Kasumi-1 (cell line): ENCODE measurements around the gene CFHR2.

ENCODE experiments used
- DNase-seq, 2 experiments: peaks; one replicate each; lab custom pipeline; 2025; lab: John Stamatoyannopoulos, UW

The CFHR2 gene

DNA sequence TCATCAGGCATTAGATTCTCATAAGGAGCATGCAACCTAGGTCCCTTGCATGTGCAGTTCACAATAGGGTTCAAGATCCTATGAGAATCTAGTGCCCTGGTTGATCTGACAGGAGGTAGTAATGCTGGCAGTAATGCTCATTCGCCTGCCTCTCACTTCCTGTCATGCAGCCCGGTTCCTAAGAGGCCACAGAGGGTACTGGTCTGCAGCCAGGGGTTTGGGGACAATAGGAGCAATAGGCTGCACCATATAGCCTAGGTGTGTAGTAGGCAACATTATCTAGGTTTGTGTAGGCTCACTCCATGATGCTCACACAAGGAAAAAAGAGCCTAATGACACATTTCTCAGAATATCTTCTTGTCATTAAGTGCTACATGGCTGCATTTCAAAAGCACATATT, 59.6 kb downstream of the CFHR2 start:
- no peak for DNase-seq

DNA sequence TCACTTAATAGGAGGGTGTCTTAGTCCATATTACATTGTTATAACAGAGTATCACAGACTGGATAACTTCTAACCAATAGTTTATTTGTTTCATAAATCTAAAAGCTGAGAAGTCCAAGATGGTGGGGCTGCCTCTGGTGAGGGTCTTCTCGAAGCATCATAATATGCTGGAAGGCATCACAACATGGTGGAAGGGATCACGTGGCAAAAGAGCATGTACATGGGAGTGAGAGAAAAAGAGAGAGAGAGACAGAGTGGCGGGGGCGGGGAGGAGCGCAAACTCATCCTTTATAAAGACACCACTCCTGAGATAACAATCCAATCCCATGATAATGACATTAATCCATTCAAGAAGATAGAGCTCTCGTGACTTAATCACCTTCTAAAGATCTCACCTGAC, 65.3 kb downstream of the CFHR2 start:
- no peak for DNase-seq
